Neutrophil (primary cell): Measurements from ENCODE around the gene OTOS.

Experiments
- H3K27ac ChIP-seq: fragments of 200-600 bp; sonication (generic); 2 replicates; pipeline ENCODE4 v1.5.1; 2016; ENCODE audit warnings: mild to moderate bottlenecking, moderate library complexity
- H3K27me3 ChIP-seq: fragments of 200-600 bp; sonication (generic); 2 replicates; pipeline ENCODE4 v1.6.0; 2016; ENCODE audit warnings: mild to moderate bottlenecking
- H3K36me3 ChIP-seq: fragments of 200-600 bp; sonication (generic); 2 replicates; pipeline ENCODE4 v1.5.1; 2017
- H3K4me1 ChIP-seq, 2 experiments: fragments of 200-600 bp in 1 of 2; sonication (generic) in 1 of 2; 1 replicate in 1 of 2; 2 replicates in 1 of 2; pipeline versions ENCODE4 v1.5.1 to v1.6.1; 2013 to 2016; ENCODE audit warnings: low read depth in 1 of 2, low read length in 1 of 2, mild to moderate bottlenecking in 1 of 2, moderate library complexity in 1 of 2; ENCODE audit not compliant: control insufficient read depth in 1 of 2, insufficient read depth in 1 of 2
- H3K4me3 ChIP-seq, 2 experiments: fragments of 200-600 bp in 1 of 2; sonication (generic) in 1 of 2; 1 replicate in 1 of 2; 2 replicates in 1 of 2; pipeline ENCODE4 v1.5.1; 2013 to 2016; ENCODE audit warnings: low read depth in 1 of 2, low read length in 1 of 2, mild to moderate bottlenecking in 1 of 2, moderate library complexity in 1 of 2
- H3K9me3 ChIP-seq: fragments of 200-600 bp; sonication (generic); 2 replicates; pipeline ENCODE4 v1.5.1; 2016
- TF ChIP-seq, protein P1 (sequence below): fragments of 200-600 bp; sonication (generic); IDR thresholded peaks from 2 replicates; pipeline ENCODE4 v1.5.1; 2016; ENCODE audit warnings: antibody characterized with exemption

OTOS gene

DNA sequence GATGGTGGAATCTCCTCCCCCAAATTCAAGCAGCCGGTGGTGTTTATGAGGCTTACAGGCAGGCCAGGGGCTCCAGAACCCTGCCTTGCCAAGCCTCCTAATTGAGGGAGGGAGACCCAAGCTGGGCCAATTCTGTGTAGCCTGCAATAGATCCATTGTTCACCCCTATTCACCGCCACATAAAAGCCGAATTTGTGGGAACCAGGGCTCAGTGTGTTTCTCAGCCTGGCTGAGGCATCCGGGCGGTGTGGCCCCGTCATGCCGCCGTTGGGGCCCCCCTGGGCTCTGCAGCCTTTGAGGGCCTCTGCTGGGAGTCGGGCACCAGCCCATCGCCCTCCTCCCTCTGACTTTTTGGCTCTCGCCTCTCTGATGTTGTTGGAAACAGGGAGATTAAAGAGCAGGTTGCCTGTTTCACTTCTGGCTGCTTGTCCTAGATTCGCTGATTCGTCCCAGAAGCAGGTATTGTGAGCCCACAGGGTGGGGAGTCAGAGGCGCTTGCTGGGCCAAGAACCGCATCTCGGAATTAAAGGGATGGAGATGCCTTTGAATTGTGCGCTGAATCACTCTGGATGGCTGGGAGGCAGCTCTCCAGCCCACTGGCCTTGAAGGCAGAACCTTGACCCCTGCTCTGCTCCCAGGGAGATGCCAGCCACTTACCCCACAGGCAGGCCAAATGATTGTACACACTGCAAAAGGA, 14.7 kb upstream of the OTOS start:
- H3K36me3 ChIP-seq, result no peaks in the 10 kb centered on the region
- TF ChIP-seq, protein P1, sequence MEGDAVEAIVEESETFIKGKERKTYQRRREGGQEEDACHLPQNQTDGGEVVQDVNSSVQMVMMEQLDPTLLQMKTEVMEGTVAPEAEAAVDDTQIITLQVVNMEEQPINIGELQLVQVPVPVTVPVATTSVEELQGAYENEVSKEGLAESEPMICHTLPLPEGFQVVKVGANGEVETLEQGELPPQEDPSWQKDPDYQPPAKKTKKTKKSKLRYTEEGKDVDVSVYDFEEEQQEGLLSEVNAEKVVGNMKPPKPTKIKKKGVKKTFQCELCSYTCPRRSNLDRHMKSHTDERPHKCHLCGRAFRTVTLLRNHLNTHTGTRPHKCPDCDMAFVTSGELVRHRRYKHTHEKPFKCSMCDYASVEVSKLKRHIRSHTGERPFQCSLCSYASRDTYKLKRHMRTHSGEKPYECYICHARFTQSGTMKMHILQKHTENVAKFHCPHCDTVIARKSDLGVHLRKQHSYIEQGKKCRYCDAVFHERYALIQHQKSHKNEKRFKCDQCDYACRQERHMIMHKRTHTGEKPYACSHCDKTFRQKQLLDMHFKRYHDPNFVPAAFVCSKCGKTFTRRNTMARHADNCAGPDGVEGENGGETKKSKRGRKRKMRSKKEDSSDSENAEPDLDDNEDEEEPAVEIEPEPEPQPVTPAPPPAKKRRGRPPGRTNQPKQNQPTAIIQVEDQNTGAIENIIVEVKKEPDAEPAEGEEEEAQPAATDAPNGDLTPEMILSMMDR, result no peak
- H3K4me3 ChIP-seq, result no peak overlapping the region

DNA sequence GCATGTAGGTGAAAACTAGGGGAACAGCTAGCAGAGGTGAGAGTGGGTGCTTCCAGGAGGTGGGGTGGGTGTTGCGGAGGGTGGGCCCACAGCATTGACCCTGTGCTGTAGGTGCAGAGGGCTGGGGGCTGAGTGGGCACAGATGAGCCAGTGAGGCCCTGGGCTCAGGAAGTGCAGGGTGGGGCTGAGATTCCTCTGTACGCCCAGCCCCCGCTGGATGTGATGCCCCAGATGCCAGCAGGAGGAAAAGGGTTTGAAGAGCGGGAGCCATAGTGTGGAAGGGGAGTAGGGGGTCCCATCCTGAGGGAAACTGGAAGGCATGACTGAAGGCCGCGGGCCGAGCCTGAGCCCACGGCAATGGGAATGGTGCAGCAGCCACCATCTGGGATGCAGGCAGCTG, 14.1 kb upstream of the OTOS start:
- Histone ChIP-seq H3K27me3 (peaks cover 11% of the 10 kb centered on the region), H3K9me3 (no peaks in the 10 kb centered on the region), H3K36me3 (no peaks in the 10 kb centered on the region), H3K27ac (no peak overlapping the region), H3K4me1 (no peaks in the 10 kb centered on the region), H3K4me3 (no peak overlapping the region)
- TF ChIP-seq, protein P1, result no peak

More for the DNA sequence above, 14.7 kb upstream of the OTOS start:
- no peaks in the 10 kb centered on the region for H3K4me1 ChIP-seq
- no peaks in the 10 kb centered on the region for H3K9me3 ChIP-seq
- H3K27me3 ChIP-seq, result peaks cover 11% of the 10 kb centered on the region
- H3K27ac ChIP-seq, result no peak overlapping the region

GRCh38 chr2:240153418-240153817, 13.0 kb upstream of the OTOS start:
- Histone ChIP-seq H3K4me3 (no peak overlapping the region), H3K27me3 (peaks cover 11% of the 10 kb centered on the region), H3K4me1 (no peaks in the 10 kb centered on the region), H3K9me3 (no peaks in the 10 kb centered on the region), H3K27ac (no peak overlapping the region), H3K36me3 (no peaks in the 10 kb centered on the region)
- TF ChIP-seq, protein P1, result no peak

- Histone ChIP-seq H3K4me1 (no peaks in the 10 kb centered on the region), H3K36me3 (no peaks in the 10 kb centered on the region), H3K27me3 (peaks cover 7% of the 10 kb centered on the region), H3K27ac (no peak overlapping the region), H3K9me3 (no peaks in the 10 kb centered on the region), H3K4me3 (no peak overlapping the region)
- TF ChIP-seq, protein P1, result no peak
Observed at GRCh38 chr2:240151477-240152031, 11.1 kb upstream of the OTOS start.

GRCh38 chr2:240149943-240150784, 9.7 kb upstream of the OTOS start:
- Histone ChIP-seq H3K27me3 (peaks cover 7% of the 10 kb centered on the region), H3K36me3 (no peaks in the 10 kb centered on the region), H3K27ac (no peak overlapping the region), H3K4me3 (no peak overlapping the region), H3K9me3 (no peaks in the 10 kb centered on the region), H3K4me1 (no peaks in the 10 kb centered on the region)
- TF ChIP-seq, protein P1, result no peak
